ENCODE results near the gene WIPI1. TPM values are rescaled to one million over a fixed set of nuclear protein-coding genes. Genes with fewer than 3 reads are reported as not detected.

Gene WIPI1
- total RNA-seq, 1 experiment from 2014 or later: 29.3 TPM

DNA sequence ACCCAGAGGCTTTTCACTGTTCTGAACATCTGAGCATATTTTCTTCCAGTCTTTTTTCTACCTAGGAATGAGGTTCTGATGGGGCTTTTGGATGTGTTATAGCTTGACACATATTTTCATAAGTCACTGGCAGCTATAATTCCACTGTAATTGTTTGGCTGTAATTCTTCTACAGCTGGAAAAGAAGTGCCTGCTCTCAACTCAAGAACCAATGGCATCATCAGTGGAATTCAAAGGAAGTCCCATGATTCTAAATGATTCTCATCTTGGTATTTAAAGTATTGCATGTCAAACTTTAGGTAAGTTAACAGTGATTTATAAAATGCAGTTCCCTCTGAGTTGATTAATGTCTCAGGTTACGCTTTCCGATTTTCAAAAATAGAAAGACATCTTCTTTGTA, 16.8 kb downstream of the WIPI1 start:
- Mint-ChIP-seq H3K4me1 (peaks cover 32% of the 10 kb centered on the region), H3K4me3 (no peak overlapping the region), H3K27ac (no peak overlapping the region), H3K27me3 (ENCODE audit: low read depth) (no peaks in the 10 kb centered on the region), H3K9me3 (no peaks in the 10 kb centered on the region), H3K36me3 (peaks cover 2% of the 10 kb centered on the region; the same call in 1 of the 2 replicates)
- TF ChIP-seq CREM (CRISPR knock-in tag; IDR thresholded peaks at IDR 0.05): no peak
- TF ChIP-seq TP53 (CRISPR knock-in tag; IDR thresholded peaks at IDR 0.05): no peak
- TF ChIP-seq IRF2 (CRISPR knock-in tag; IDR thresholded peaks at IDR 0.05; ENCODE audit: borderline replicate concordance, low read depth): no peak
- TF ChIP-seq SMAD3 (CRISPR knock-in tag; IDR thresholded peaks at IDR 0.05; ENCODE audit: borderline replicate concordance): no peak
- TF ChIP-seq IRF1 (CRISPR knock-in tag; IDR thresholded peaks at IDR 0.05): no peak
- no peak for TF ChIP-seq GRHL2 (CRISPR knock-in tag; IDR thresholded peaks at IDR 0.05; ENCODE audit: insufficient replicate concordance, severe bottlenecking)
- TF ChIP-seq ZMAT4 (CRISPR knock-in tag; IDR thresholded peaks at IDR 0.05): no peak
- no peak for TF ChIP-seq MXD4 (CRISPR knock-in tag; IDR thresholded peaks at IDR 0.05; ENCODE audit: borderline replicate concordance)
- no peak for TF ChIP-seq TEAD1 (CRISPR knock-in tag; IDR thresholded peaks at IDR 0.05)
- TF ChIP-seq, protein P1, sequence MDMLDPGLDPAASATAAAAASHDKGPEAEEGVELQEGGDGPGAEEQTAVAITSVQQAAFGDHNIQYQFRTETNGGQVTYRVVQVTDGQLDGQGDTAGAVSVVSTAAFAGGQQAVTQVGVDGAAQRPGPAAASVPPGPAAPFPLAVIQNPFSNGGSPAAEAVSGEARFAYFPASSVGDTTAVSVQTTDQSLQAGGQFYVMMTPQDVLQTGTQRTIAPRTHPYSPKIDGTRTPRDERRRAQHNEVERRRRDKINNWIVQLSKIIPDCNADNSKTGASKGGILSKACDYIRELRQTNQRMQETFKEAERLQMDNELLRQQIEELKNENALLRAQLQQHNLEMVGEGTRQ (CRISPR knock-in tag; IDR thresholded peaks at IDR 0.05): no peak
- no peak for TF ChIP-seq MLX (CRISPR knock-in tag; IDR thresholded peaks at IDR 0.05)
- no peak for TF ChIP-seq OVOL2 (CRISPR knock-in tag; IDR thresholded peaks at IDR 0.05; ENCODE audit: borderline replicate concordance)
- TF ChIP-seq, protein P2, sequence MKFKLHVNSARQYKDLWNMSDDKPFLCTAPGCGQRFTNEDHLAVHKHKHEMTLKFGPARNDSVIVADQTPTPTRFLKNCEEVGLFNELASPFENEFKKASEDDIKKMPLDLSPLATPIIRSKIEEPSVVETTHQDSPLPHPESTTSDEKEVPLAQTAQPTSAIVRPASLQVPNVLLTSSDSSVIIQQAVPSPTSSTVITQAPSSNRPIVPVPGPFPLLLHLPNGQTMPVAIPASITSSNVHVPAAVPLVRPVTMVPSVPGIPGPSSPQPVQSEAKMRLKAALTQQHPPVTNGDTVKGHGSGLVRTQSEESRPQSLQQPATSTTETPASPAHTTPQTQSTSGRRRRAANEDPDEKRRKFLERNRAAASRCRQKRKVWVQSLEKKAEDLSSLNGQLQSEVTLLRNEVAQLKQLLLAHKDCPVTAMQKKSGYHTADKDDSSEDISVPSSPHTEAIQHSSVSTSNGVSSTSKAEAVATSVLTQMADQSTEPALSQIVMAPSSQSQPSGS (CRISPR knock-in tag; IDR thresholded peaks at IDR 0.05; ENCODE audit: borderline replicate concordance, low read depth): no peak
- TF ChIP-seq FOXK1 (CRISPR knock-in tag; IDR thresholded peaks at IDR 0.05): no peak
- ChIA-PET POLR2A (no interaction called here), CTCF (interaction anchor here (1.2 kb wide), 2 partner anchors 9 to 42 kb away, joined by 3 to 4 read pairs; no protein-coding TSS in a partner anchor)
- DNase-seq (ENCODE audit: low spot score): no peak
- no peak for ATAC-seq

- H3K4me3 Mint-ChIP-seq: no peak overlapping the region
These were observed 17.5 kb downstream of the WIPI1 start for GRCh38 chr17:68439656-68440290.

More at GRCh38 chr17:68439656-68440290, 17.5 kb downstream of the WIPI1 start:
- POLR2A ChIA-PET: no interaction called here
- Mint-ChIP-seq H3K4me1 (peaks cover 32% of the 10 kb centered on the region), H3K27ac (0 out of 2 replicates have a peak overlapping the region, but pooled peaks have one; percentile 11), H3K27me3 (ENCODE audit: low read depth) (no peaks in the 10 kb centered on the region), H3K36me3 (peaks cover 2% of the 10 kb centered on the region; the same call in 1 of the 2 replicates), H3K9me3 (no peaks in the 10 kb centered on the region)
- ATAC-seq: no peak
- no peak for TF ChIP-seq EMX1 (CRISPR knock-in tag; IDR thresholded peaks at IDR 0.05)
- TF ChIP-seq, protein P3, sequence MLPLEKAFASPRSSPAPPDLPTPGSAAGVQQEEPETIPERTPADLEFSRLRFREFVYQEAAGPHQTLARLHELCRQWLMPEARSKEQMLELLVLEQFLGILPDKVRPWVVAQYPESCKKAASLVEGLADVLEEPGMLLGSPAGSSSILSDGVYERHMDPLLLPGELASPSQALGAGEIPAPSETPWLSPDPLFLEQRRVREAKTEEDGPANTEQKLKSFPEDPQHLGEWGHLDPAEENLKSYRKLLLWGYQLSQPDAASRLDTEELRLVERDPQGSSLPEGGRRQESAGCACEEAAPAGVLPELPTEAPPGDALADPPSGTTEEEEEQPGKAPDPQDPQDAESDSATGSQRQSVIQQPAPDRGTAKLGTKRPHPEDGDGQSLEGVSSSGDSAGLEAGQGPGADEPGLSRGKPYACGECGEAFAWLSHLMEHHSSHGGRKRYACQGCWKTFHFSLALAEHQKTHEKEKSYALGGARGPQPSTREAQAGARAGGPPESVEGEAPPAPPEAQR (CRISPR knock-in tag; IDR thresholded peaks at IDR 0.05): no peak
- TF ChIP-seq JAZF1 (CRISPR knock-in tag; IDR thresholded peaks at IDR 0.05): no peak
- TF ChIP-seq, protein P4, sequence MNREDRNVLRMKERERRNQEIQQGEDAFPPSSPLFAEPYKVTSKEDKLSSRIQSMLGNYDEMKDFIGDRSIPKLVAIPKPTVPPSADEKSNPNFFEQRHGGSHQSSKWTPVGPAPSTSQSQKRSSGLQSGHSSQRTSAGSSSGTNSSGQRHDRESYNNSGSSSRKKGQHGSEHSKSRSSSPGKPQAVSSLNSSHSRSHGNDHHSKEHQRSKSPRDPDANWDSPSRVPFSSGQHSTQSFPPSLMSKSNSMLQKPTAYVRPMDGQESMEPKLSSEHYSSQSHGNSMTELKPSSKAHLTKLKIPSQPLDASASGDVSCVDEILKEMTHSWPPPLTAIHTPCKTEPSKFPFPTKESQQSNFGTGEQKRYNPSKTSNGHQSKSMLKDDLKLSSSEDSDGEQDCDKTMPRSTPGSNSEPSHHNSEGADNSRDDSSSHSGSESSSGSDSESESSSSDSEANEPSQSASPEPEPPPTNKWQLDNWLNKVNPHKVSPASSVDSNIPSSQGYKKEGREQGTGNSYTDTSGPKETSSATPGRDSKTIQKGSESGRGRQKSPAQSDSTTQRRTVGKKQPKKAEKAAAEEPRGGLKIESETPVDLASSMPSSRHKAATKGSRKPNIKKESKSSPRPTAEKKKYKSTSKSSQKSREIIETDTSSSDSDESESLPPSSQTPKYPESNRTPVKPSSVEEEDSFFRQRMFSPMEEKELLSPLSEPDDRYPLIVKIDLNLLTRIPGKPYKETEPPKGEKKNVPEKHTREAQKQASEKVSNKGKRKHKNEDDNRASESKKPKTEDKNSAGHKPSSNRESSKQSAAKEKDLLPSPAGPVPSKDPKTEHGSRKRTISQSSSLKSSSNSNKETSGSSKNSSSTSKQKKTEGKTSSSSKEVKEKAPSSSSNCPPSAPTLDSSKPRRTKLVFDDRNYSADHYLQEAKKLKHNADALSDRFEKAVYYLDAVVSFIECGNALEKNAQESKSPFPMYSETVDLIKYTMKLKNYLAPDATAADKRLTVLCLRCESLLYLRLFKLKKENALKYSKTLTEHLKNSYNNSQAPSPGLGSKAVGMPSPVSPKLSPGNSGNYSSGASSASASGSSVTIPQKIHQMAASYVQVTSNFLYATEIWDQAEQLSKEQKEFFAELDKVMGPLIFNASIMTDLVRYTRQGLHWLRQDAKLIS (CRISPR knock-in tag; IDR thresholded peaks at IDR 0.05; ENCODE audit: borderline replicate concordance): no peak
- TF ChIP-seq E2F5 (CRISPR knock-in tag; IDR thresholded peaks at IDR 0.05): no peak
- TF ChIP-seq, protein P5, sequence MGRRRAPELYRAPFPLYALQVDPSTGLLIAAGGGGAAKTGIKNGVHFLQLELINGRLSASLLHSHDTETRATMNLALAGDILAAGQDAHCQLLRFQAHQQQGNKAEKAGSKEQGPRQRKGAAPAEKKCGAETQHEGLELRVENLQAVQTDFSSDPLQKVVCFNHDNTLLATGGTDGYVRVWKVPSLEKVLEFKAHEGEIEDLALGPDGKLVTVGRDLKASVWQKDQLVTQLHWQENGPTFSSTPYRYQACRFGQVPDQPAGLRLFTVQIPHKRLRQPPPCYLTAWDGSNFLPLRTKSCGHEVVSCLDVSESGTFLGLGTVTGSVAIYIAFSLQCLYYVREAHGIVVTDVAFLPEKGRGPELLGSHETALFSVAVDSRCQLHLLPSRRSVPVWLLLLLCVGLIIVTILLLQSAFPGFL (CRISPR knock-in tag; IDR thresholded peaks at IDR 0.05; ENCODE audit: borderline replicate concordance): no peak
- TF ChIP-seq ATF3 (CRISPR knock-in tag; conservative IDR thresholded peaks at IDR 0.05): no peak
- TF ChIP-seq CBFB (CRISPR knock-in tag; IDR thresholded peaks at IDR 0.05; ENCODE audit: low read depth): no peak
- CTCF ChIA-PET: interaction anchor here (1.6 kb wide), 1 partner anchor 18 kb away, joined by 3 read pairs; the partner anchor contains the start of gene WIPI1
- DNase-seq (ENCODE audit: low spot score): no peak

Measured in WTC11 (cell line).